HG03342 (cell line): ENCODE measurements around the gene DNAJC3.

ENCODE experiments used
- ATAC-seq: cut with Tn5 transposase; IDR thresholded peaks from one replicate; pipeline ENCODE4 v1.9.1; 2021; ENCODE audit warnings: mild to moderate bottlenecking, moderate library complexity; ENCODE audit not compliant: unreplicated experiment

The DNAJC3 gene

GRCh38 chr13:95833126-95833525 lies 156.2 kb downstream of the DNAJC3 start:
- ATAC-seq, result no peak

- no peak for ATAC-seq
Measured at GRCh38 chr13:95833719-95834118, 156.8 kb downstream of the DNAJC3 start.

GRCh38 chr13:95834134-95834765 lies 157.3 kb downstream of the DNAJC3 start:
- ATAC-seq, result peak; percentile 93

GRCh38 chr13:95841894-95842293 lies 165.0 kb downstream of the DNAJC3 start:
- no peak for ATAC-seq

- no peak for ATAC-seq
Measured at GRCh38 chr13:95842898-95843297, 166.0 kb downstream of the DNAJC3 start.
